Measurements from ENCODE around the gene KIF26A. TPM values are rescaled to one million over a fixed set of nuclear protein-coding genes. Genes with fewer than 3 reads are reported as not detected.

Gene KIF26A
- total RNA-seq, 1 donor from 2014 or later: 6.3 TPM

GRCh38 chr14:104183796-104184195, 45.4 kb downstream of the KIF26A start:
- Histone ChIP-seq H3K9me3 (ENCODE audit: control insufficient read depth in 3 of 3, low read length in 3 of 3) (no peaks in the 10 kb centered on the region), H3K9ac (ENCODE audit: low read depth in 1 of 3, low read length in 3 of 3) (no peak overlapping the region), H3K36me3 (ENCODE audit: control insufficient read depth in 3 of 3, insufficient read depth in 3 of 3, low read length in 3 of 3) (no peaks in the 10 kb centered on the region), H3K4me1 (ENCODE audit: control insufficient read depth in 3 of 3, insufficient read depth in 3 of 3, low read length in 3 of 3) (peaks cover 0 to 6% (median 0%) of the 10 kb centered on the region in 3 donors), H3K4me3 (ENCODE audit: low read length in 3 of 3) (no peak overlapping the region), H3K27me3 (ENCODE audit: control insufficient read depth in 3 of 3, insufficient read depth in 3 of 3, low read length in 3 of 3) (peaks cover 14 to 42% (median 22%) of the 10 kb centered on the region in 3 donors), H3K27ac (ENCODE audit: low read depth, low read length) (no peak overlapping the region)

GRCh38 chr14:104184506-104184905, 46.1 kb downstream of the KIF26A start:
- H3K27me3 ChIP-seq (ENCODE audit: control insufficient read depth in 3 of 3, insufficient read depth in 3 of 3, low read length in 3 of 3): peaks cover 20 to 46% (median 28%) of the 10 kb centered on the region in 3 donors

GRCh38 chr14:104184911-104185499, 46.6 kb downstream of the KIF26A start:
- no peak overlapping the region for H3K9ac ChIP-seq (ENCODE audit: low read depth in 1 of 3, low read length in 3 of 3)
- peaks cover 0 to 6% (median 0%) of the 10 kb centered on the region in 3 donors for H3K4me1 ChIP-seq (ENCODE audit: control insufficient read depth in 3 of 3, insufficient read depth in 3 of 3, low read length in 3 of 3)
- no peaks in the 10 kb centered on the region for H3K36me3 ChIP-seq (ENCODE audit: control insufficient read depth in 3 of 3, insufficient read depth in 3 of 3, low read length in 3 of 3)
- no peak overlapping the region for H3K4me3 ChIP-seq (ENCODE audit: low read length in 3 of 3)
- no peak overlapping the region for H3K27ac ChIP-seq (ENCODE audit: low read depth, low read length)
- H3K9me3 ChIP-seq (ENCODE audit: control insufficient read depth in 3 of 3, low read length in 3 of 3): no peaks in the 10 kb centered on the region
- peaks cover 24 to 44% (median 33%) of the 10 kb centered on the region in 3 donors for H3K27me3 ChIP-seq (ENCODE audit: control insufficient read depth in 3 of 3, insufficient read depth in 3 of 3, low read length in 3 of 3)

More at GRCh38 chr14:104184506-104184905, 46.1 kb downstream of the KIF26A start:
- H3K36me3 ChIP-seq (ENCODE audit: control insufficient read depth in 3 of 3, insufficient read depth in 3 of 3, low read length in 3 of 3): no peaks in the 10 kb centered on the region
- H3K4me3 ChIP-seq (ENCODE audit: low read length in 3 of 3): no peak overlapping the region
- H3K9ac ChIP-seq (ENCODE audit: low read depth in 1 of 3, low read length in 3 of 3): no peak overlapping the region
- H3K4me1 ChIP-seq (ENCODE audit: control insufficient read depth in 3 of 3, insufficient read depth in 3 of 3, low read length in 3 of 3): peaks cover 0 to 6% (median 0%) of the 10 kb centered on the region in 3 donors
- H3K9me3 ChIP-seq (ENCODE audit: control insufficient read depth in 3 of 3, low read length in 3 of 3): no peaks in the 10 kb centered on the region
- H3K27ac ChIP-seq (ENCODE audit: low read depth, low read length): no peak overlapping the region

- peaks cover 24 to 44% (median 42%) of the 10 kb centered on the region in 3 donors for H3K27me3 ChIP-seq (ENCODE audit: control insufficient read depth in 3 of 3, insufficient read depth in 3 of 3, low read length in 3 of 3)
- H3K9ac ChIP-seq (ENCODE audit: low read depth in 1 of 3, low read length in 3 of 3): no peak overlapping the region
- H3K27ac ChIP-seq (ENCODE audit: low read depth, low read length): no peak overlapping the region
- no peak overlapping the region for H3K4me3 ChIP-seq (ENCODE audit: low read length in 3 of 3)
- H3K4me1 ChIP-seq (ENCODE audit: control insufficient read depth in 3 of 3, insufficient read depth in 3 of 3, low read length in 3 of 3): peaks cover 0 to 6% (median 0%) of the 10 kb centered on the region in 3 donors
- H3K9me3 ChIP-seq (ENCODE audit: control insufficient read depth in 3 of 3, low read length in 3 of 3): no peaks in the 10 kb centered on the region
- H3K36me3 ChIP-seq (ENCODE audit: control insufficient read depth in 3 of 3, insufficient read depth in 3 of 3, low read length in 3 of 3): no peaks in the 10 kb centered on the region
Observed at GRCh38 chr14:104185916-104186495, 47.6 kb downstream of the KIF26A start.

- Histone ChIP-seq H3K9me3 (ENCODE audit: control insufficient read depth in 3 of 3, low read length in 3 of 3) (no peaks in the 10 kb centered on the region), H3K4me1 (ENCODE audit: control insufficient read depth in 3 of 3, insufficient read depth in 3 of 3, low read length in 3 of 3) (peaks cover 0 to 6% (median 0%) of the 10 kb centered on the region in 3 donors), H3K9ac (ENCODE audit: low read depth in 1 of 3, low read length in 3 of 3) (no peak overlapping the region), H3K36me3 (ENCODE audit: control insufficient read depth in 3 of 3, insufficient read depth in 3 of 3, low read length in 3 of 3) (no peaks in the 10 kb centered on the region), H3K27me3 (ENCODE audit: control insufficient read depth in 3 of 3, insufficient read depth in 3 of 3, low read length in 3 of 3) (peaks cover 18 to 45% (median 44%) of the 10 kb centered on the region in 3 donors), H3K4me3 (ENCODE audit: low read length in 3 of 3) (no peak overlapping the region), H3K27ac (ENCODE audit: low read depth, low read length) (no peak overlapping the region)
Observed at GRCh38 chr14:104186575-104186974, 48.2 kb downstream of the KIF26A start.

- no peak overlapping the region for H3K9ac ChIP-seq (ENCODE audit: low read depth in 1 of 3, low read length in 3 of 3)
- no peak overlapping the region for H3K4me3 ChIP-seq (ENCODE audit: low read length in 3 of 3)
- H3K4me1 ChIP-seq (ENCODE audit: control insufficient read depth in 3 of 3, insufficient read depth in 3 of 3, low read length in 3 of 3): peaks cover 0 to 6% (median 0%) of the 10 kb centered on the region in 3 donors
- H3K36me3 ChIP-seq (ENCODE audit: control insufficient read depth in 3 of 3, insufficient read depth in 3 of 3, low read length in 3 of 3): no peaks in the 10 kb centered on the region
- no peak overlapping the region for H3K27ac ChIP-seq (ENCODE audit: low read depth, low read length)
- H3K27me3 ChIP-seq (ENCODE audit: control insufficient read depth in 3 of 3, insufficient read depth in 3 of 3, low read length in 3 of 3): peaks cover 17 to 46% (median 40%) of the 10 kb centered on the region in 3 donors
- no peaks in the 10 kb centered on the region for H3K9me3 ChIP-seq (ENCODE audit: control insufficient read depth in 3 of 3, low read length in 3 of 3)
Observed at GRCh38 chr14:104187121-104187889, 48.9 kb downstream of the KIF26A start.

GRCh38 chr14:104187931-104188726, 49.7 kb downstream of the KIF26A start:
- H3K9ac ChIP-seq (ENCODE audit: low read depth in 1 of 3, low read length in 3 of 3): no peak overlapping the region
- peaks cover 0 to 6% (median 0%) of the 10 kb centered on the region in 3 donors for H3K4me1 ChIP-seq (ENCODE audit: control insufficient read depth in 3 of 3, insufficient read depth in 3 of 3, low read length in 3 of 3)

GRCh38 chr14:104188727-104189400, 50.5 kb downstream of the KIF26A start:
- peaks cover 0 to 6% (median 0%) of the 10 kb centered on the region in 3 donors for H3K4me1 ChIP-seq (ENCODE audit: control insufficient read depth in 3 of 3, insufficient read depth in 3 of 3, low read length in 3 of 3)
- H3K27me3 ChIP-seq (ENCODE audit: control insufficient read depth in 3 of 3, insufficient read depth in 3 of 3, low read length in 3 of 3): peaks cover 17 to 42% (median 40%) of the 10 kb centered on the region in 3 donors
- H3K36me3 ChIP-seq (ENCODE audit: control insufficient read depth in 3 of 3, insufficient read depth in 3 of 3, low read length in 3 of 3): no peaks in the 10 kb centered on the region
- H3K4me3 ChIP-seq (ENCODE audit: low read length in 3 of 3): no peak overlapping the region
- no peaks in the 10 kb centered on the region for H3K9me3 ChIP-seq (ENCODE audit: control insufficient read depth in 3 of 3, low read length in 3 of 3)
- H3K27ac ChIP-seq (ENCODE audit: low read depth, low read length): no peak overlapping the region
- H3K9ac ChIP-seq (ENCODE audit: low read depth in 1 of 3, low read length in 3 of 3): no peak overlapping the region

More at GRCh38 chr14:104187931-104188726, 49.7 kb downstream of the KIF26A start:
- Histone ChIP-seq H3K27ac (ENCODE audit: low read depth, low read length) (no peak overlapping the region), H3K4me3 (ENCODE audit: low read length in 3 of 3) (no peak overlapping the region), H3K27me3 (ENCODE audit: control insufficient read depth in 3 of 3, insufficient read depth in 3 of 3, low read length in 3 of 3) (peaks cover 17 to 46% (median 40%) of the 10 kb centered on the region in 3 donors), H3K9me3 (ENCODE audit: control insufficient read depth in 3 of 3, low read length in 3 of 3) (no peaks in the 10 kb centered on the region), H3K36me3 (ENCODE audit: control insufficient read depth in 3 of 3, insufficient read depth in 3 of 3, low read length in 3 of 3) (no peaks in the 10 kb centered on the region)
